A673 (cell line): ENCODE results near the gene ZNF341. TPM values are rescaled to one million over a fixed set of nuclear protein-coding genes. Genes with fewer than 3 reads are reported as not detected.
"Not testable (repeated sequence)": the region's sequence is repeated elsewhere in the genome, so short reads cannot be mapped to it uniquely, and the experiment has no call there.

ENCODE experiments used
- BruUV-seq: library from RNA; stranded (reverse); fragments of 400-500 nt; replicated peaks from 2 replicates; lab custom pipeline; 2021; lab: Mats Ljungman, UMichigan
- CTCF ChIA-PET: fragments of 300-600 bp; sonication (Branson Sonifier 250); formaldehyde crosslinking; loops from one replicate; lab custom pipeline; 2022; ENCODE audit warnings: antibody characterized with exemption; lab: Charles Lee
- POLR2A ChIA-PET: fragments of 300-600 bp; sonication (Branson Sonifier 250); formaldehyde crosslinking; loops from one replicate; lab custom pipeline; 2022; ENCODE audit warnings: antibody characterized with exemption; ENCODE audit not compliant: low non-redundant PET; lab: Charles Lee
- DNase-seq: peaks from one replicate; pipeline ENCODE4 v3.0.0-alpha.2; 2015; ENCODE audit warnings: low spot score
- H3K27ac ChIP-seq: fragments of 200-600 bp; sonication (generic); 2 replicates; pipeline ENCODE4 v1.5.1; 2016; ENCODE audit warnings: mixed run types, low read depth, mild to moderate bottlenecking, mixed read lengths, antibody characterized with exemption, low read length; ENCODE audit not compliant: poor library complexity, severe bottlenecking
- H3K27me3 ChIP-seq: fragments of 200-600 bp; sonication (generic); replicated peaks from 2 replicates; pipeline ENCODE4 v1.6.1; 2017; ENCODE audit warnings: mixed run types, low read depth, mild to moderate bottlenecking, mixed read lengths, antibody characterized with exemption, low read length; ENCODE audit not compliant: insufficient read depth, poor library complexity
- H3K36me3 ChIP-seq: fragments of 200-600 bp; sonication (generic); 2 replicates; pipeline ENCODE4 v1.6.1; 2016; ENCODE audit warnings: mixed run types, mild to moderate bottlenecking, mixed read lengths, antibody characterized with exemption, low read length; ENCODE audit not compliant: insufficient read depth, poor library complexity, severe bottlenecking
- H3K4me1 ChIP-seq: fragments of 200-600 bp; sonication (generic); 2 replicates; pipeline ENCODE4 v1.6.1; 2017; ENCODE audit warnings: mixed run types, mild to moderate bottlenecking, mixed read lengths, antibody characterized with exemption, low read length; ENCODE audit not compliant: insufficient read depth, poor library complexity, severe bottlenecking
- H3K4me3 ChIP-seq: fragments of 200-600 bp; sonication (generic); 2 replicates; pipeline ENCODE4 v1.5.1; 2016; ENCODE audit warnings: low read depth, mixed run types, mild to moderate bottlenecking, mixed read lengths, low read length; ENCODE audit not compliant: poor library complexity, severe bottlenecking
- H3K9me3 ChIP-seq: fragments of 200-600 bp; sonication (generic); 2 replicates; pipeline ENCODE4 v1.6.1; 2016; ENCODE audit warnings: mixed run types, low read depth, mild to moderate bottlenecking, mixed read lengths, antibody characterized with exemption, low read length; ENCODE audit not compliant: poor library complexity, severe bottlenecking
- CTCF ChIP-seq: fragments of 300-800, 200-600 bp; sonication (generic); conservative IDR thresholded peaks from 2 replicates; pipeline ENCODE4 v1.5.1; 2017; ENCODE audit warnings: low read depth, mild to moderate bottlenecking, antibody characterized with exemption, low read length, moderate library complexity, mixed read lengths
- EZH2 ChIP-seq: fragments of 200-600 bp; sonication (generic); IDR thresholded peaks from 2 replicates; pipeline ENCODE4 v1.6.1; 2017; ENCODE audit warnings: borderline replicate concordance, low read depth, mild to moderate bottlenecking, mixed read lengths, antibody characterized with exemption, low read length; ENCODE audit not compliant: poor library complexity, severe bottlenecking
- intact Hi-C: fragments of 100-400 bp; cut with micrococcal nuclease; formaldehyde crosslinking; loops from one replicate; pipeline ENCODE4 v1.10.0; 2022; ENCODE audit not compliant: unreplicated experiment
- total RNA-seq: library from RNA; stranded (reverse); gene quantifications from 2 replicates; pipeline ENCODE4 v1.2.3, GENCODE V29; 2021

The ZNF341 gene
- total RNA-seq, 1 experiment from 2014 or later: 5.0 TPM

- no TSS peak for BruUV-seq
- intact Hi-C loops: no loop called here
- Histone ChIP-seq H3K4me3 (no peak overlapping the region), H3K27ac (no peak overlapping the region), H3K4me1 (no peaks in the 10 kb centered on the region), H3K9me3 (no peaks in the 10 kb centered on the region), H3K36me3 (peaks cover 6% of the 10 kb centered on the region), H3K27me3 (no peaks in the 10 kb centered on the region)
- ChIA-PET CTCF (no interaction called here), POLR2A (no interaction called here)
- DNase-seq: no peak
- TF ChIP-seq EZH2 (no peak), CTCF (no peak)
Measured at GRCh38 chr20:33753143-33753542, 21.3 kb downstream of the ZNF341 start.

GRCh38 chr20:33753763-33754162, 22.0 kb downstream of the ZNF341 start:
- no peak for TF ChIP-seq EZH2
- no peak for TF ChIP-seq CTCF
- peaks cover 6% of the 10 kb centered on the region for H3K36me3 ChIP-seq
- no peak for DNase-seq
- H3K27ac ChIP-seq: no peak overlapping the region
- H3K27me3 ChIP-seq: no peaks in the 10 kb centered on the region
- BruUV-seq: no TSS peak
- intact Hi-C loops: no loop called here
- ChIA-PET POLR2A (no interaction called here), CTCF (no interaction called here)
- H3K4me3 ChIP-seq: no peak overlapping the region
- H3K9me3 ChIP-seq: no peaks in the 10 kb centered on the region
- H3K4me1 ChIP-seq: no peaks in the 10 kb centered on the region

GRCh38 chr20:33755936-33756490, 24.2 kb downstream of the ZNF341 start:
- H3K36me3 ChIP-seq, H3K9me3 ChIP-seq, H3K27me3 ChIP-seq, POLR2A ChIA-PET, intact Hi-C loops, H3K4me3 ChIP-seq, H3K4me1 ChIP-seq, BruUV-seq, H3K27ac ChIP-seq, CTCF ChIA-PET, DNase-seq: not testable (repeated sequence)

GRCh38 chr20:33757046-33757445, 25.2 kb downstream of the ZNF341 start:
- ChIA-PET CTCF (no interaction called here), POLR2A (no interaction called here)
- no peaks in the 10 kb centered on the region for H3K4me1 ChIP-seq
- H3K27me3 ChIP-seq: no peaks in the 10 kb centered on the region
- TF ChIP-seq CTCF: no peak
- no peak for TF ChIP-seq EZH2
- no TSS peak for BruUV-seq
- peaks cover 6% of the 10 kb centered on the region for H3K36me3 ChIP-seq
- no peak for DNase-seq
- no peak overlapping the region for H3K27ac ChIP-seq
- no peak overlapping the region for H3K4me3 ChIP-seq
- intact Hi-C loops: no loop called here
- no peaks in the 10 kb centered on the region for H3K9me3 ChIP-seq
